Activated naive CD8-positive, alpha-beta T cell treated with anti-CD3 and anti-CD28 coated beads, Interleukin-2, amount 50 U/mL, for 16 hours (primary cell): ENCODE data around the gene PLOD3.

Experiments used
- DNase-seq: peaks from one replicate; pipeline ENCODE4 v3.0.0-alpha.2; 2020; ENCODE audit warnings: low read depth, low spot score

PLOD3 gene

GRCh38 chr7:101239191-101239950, 22.0 kb upstream of the PLOD3 start:
- DNase-seq = no peak

DNA sequence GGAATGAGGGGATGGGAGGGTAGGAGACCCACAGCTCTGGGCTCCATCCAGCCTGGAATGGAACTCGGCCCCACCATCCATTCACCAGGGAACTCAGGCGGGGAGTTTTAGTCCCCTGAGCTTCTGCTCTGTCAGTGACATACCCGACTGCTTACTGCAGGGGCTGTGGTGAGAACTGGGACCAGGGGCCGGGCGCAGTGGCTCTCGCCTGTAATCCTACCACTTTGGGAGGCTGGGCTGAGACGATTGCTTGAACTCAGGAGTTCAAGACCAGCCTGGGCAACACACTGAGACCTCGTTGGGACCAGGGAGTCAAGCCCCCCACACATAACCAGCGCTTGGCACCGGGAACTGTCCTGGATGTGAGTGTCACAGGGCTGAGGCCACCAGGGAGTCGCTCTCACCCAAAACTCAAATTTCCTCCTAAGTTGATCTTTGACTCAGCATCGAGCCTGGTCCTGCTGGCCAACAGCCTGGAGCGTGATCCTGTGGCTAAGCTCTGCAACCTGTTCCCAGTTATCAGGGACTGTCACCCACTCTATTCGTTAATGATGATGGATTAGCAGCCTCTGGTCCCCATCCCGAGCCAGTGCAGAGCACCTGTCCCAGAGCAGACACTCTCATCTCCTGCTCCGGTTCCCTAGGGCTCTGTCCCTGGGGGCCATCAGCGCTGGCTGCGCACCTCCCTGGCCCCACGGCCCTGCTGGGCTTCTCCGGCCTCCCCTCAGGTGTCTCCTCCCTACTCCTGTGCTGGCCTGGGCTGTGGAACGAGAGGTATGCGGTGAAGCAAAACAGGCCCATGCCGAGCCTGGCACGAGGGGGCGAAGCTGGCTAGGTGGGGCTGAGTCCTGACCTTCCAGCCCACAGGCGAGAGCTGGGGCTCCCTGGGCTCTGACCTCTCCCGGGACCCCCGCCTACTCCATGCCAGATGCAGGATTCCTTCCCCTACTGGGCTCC, 21.1 kb upstream of the PLOD3 start:
- no peak for DNase-seq

DNA sequence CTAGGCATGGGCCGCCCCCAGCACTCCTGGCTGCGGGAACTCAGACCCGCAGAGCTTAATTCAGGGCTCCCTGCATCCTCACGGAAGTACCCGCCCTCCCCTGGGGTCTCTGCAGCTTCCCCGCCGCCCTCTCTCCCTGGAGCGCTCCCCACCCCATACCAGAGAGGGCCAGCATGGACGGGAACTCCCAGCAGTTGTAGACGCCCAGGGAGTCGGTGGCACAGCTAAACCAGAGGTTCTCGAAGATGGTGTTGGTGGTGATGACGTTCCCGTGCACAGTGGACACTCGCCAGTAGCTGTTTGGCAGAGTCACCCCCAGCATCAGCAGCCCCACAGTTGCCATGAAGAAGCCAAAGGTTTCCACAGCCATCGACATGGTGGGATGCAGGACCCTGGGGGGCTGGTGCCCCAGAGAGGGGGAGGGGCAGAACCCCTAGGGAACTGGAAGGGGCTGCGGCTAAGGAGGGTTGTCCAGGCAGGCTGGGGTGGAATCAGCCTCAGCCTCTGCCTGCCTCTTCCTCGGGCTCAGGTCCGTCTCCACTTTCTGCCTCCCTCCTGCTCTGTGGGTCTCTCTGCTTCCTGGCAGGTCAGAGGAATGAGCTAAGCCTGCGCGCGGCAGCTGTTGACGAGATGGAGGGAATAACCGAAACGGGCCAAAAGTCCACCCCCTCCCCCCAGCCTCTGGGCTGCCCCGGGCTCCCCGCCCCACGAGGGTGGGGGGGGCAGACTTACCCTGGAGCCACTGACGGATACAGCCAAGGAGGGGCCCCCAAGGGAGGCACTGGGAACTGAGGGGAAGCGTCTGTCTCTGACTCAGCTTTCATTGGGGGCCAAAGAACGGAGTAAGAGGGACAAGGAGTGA, 20.1 kb upstream of the PLOD3 start, which contains the start of gene CLDN15:
Gene CLDN15, minus strand, starts transcription at position 597 of the 862 bp plus-strand sequence. Its CDS starts 221 bp downstream, at position 376.
- DNase-seq = no peak

DNA sequence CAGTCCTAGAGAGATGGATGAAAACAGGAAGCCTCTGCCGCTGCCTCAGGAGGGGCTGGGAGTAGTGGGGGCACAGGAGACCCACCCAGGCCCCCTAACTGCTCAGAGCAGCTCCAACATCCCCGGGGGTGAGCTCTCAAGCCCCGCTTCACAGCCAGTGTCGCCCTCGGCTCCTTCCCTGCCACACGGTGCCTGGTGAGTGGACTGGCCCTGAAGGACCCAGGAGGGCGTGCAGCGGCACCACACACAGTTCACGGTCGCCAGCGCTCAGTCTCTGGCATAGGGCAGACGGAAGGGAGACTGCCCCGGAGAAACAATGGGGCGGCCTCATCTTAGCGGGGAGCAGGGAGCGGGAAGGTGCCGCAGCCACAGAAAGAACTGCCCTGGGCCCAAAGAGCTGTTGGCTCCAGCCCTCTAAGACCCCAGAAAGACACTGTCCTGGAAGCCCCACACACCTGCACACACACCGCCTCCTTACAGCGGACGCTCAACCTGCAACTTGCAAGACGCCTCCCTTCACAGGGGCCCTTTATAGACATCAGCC, 19.0 kb upstream of the PLOD3 start:
- DNase-seq = no peak

GRCh38 chr7:101235522-101235921, 18.1 kb upstream of the PLOD3 start:
- no peak for DNase-seq

GRCh38 chr7:101235050-101235449, 17.7 kb upstream of the PLOD3 start:
- no peak for DNase-seq

DNA sequence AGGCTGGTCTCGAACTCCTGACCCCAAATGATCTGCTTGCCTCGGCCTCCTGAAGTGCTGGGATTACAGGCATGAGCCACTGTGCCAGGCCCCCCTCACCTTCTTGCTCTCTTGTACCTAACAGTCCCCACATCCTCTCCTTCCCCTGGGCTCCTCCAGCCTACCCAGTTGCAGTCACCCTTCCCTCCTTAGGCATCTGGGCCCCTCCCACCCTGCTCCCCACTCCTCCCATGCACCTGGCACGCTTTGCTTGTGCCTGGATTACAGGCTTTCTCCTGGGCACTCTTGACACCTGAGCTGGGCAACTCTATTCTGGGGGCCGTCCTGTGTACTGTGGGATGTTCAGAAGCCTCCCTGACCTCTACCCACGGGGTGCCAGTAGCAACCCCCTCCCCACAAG, 17.3 kb upstream of the PLOD3 start:
- no peak for DNase-seq

GRCh38 chr7:101233907-101234547, 16.6 kb upstream of the PLOD3 start:
- no peak for DNase-seq

DNA sequence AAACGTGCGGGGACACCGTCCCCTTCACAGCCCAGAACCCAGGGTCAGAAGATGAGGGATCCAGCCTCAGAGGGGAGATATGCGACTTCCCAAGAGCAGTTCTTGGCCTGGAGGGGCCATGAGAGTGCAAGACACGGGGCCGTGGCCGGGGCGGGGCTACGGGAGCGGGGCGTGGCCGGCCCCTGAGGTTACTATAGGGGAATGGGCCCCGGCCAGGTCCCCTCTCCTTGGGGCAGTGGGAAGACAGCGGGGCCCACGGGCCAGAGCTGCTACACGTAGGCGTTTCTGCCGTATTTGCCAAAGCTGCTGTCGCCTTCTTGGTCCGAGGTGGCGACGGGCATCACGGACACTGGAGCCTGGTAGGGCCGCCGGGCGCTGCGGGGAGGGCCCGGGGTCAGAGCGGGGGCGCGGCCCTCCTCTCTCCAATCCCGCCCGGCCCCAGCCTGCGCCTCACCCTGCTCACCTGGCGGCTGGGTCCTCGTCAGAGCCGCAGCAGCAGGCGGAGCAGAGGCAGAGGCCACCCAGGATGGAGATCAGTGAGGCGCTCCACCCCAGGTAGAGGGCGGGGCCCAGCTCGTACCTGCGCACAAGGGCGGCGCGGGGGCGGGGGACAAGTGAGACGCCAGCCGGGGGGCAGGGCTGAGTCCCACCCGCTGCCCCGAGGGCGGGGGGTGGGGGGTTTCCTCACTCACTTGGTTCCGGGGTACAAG, 14.9 kb upstream of the PLOD3 start:
- no peak for DNase-seq

GRCh38 chr7:101231644-101232043, 14.3 kb upstream of the PLOD3 start:
- DNase-seq = no peak

GRCh38 chr7:101226721-101227120, 9.3 kb upstream of the PLOD3 start:
- DNase-seq = no peak

GRCh38 chr7:101225650-101226049, 8.3 kb upstream of the PLOD3 start:
- no peak for DNase-seq

GRCh38 chr7:101223528-101223927, 6.1 kb upstream of the PLOD3 start:
- no peak for DNase-seq

DNA sequence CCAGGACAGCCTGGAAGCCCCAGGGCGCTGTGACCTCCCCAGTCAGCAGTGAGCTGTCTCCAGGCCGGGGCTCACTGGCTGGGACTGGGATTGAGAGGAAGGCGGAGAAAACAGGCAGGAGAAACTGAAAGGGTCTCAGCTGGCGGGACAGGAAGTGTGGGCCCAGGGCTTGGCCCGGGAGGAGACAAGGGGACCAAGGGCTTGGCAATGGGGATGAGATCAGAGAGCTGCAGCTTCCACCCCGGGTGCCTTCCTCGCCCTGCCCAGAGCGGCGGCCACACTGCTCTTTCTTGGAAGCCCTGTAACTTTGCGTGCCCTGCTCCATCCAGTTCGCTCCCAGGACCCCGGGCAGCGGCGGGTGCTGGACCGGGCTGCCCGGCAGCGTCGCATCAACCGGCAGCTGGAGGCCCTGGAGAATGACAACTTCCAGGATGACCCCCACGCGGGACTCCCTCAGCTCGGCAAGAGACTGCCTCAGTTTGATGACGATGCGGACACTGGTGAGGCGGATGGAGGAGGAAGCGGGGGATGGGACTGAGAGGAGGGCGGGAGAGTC, 5.0 kb upstream of the PLOD3 start:
- DNase-seq = no peak

GRCh38 chr7:101220295-101220694, 2.9 kb upstream of the PLOD3 start:
- no peak for DNase-seq

DNA sequence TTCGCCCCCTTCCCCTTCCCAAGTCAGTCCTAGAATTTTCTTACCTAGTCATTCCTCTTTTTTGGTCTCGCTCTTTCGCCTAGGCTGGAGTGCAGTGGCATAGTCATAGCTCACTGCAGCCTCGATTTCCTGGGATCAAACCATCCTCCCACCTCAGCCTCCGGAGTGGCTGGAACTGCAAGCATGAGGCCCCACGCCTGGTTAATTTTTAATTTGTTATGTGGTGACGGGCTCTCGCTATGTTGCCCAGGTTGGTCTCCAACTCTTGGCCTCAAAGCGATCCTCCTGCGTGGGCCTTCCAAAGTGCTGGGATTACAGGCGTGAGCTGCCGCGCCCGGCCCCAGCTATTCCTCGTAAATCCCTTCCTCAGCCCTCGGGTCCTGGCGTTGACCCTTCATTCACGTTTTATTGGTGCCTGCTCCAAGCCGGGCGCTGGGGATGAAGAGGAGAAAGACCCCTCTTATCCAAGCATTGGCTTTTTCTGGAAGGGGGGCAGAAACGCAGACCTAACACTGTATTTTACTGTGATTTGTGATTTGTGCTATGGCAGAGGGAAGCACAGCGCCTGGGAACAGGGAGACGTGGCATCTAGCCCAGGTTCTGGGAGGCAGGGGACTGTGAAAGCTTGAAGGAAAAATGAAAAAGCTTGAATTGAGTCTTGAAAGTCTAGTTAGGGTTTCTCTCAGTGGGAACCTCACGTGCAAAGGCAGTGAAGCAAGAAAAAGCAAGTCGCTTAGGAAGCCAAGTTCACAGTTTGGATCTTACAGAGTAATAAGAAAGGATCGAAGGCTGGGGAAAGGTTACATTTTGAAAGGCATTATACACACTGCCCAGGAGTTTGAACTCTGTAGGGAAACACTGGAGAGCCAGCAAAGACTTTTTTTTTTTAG, 1.1 kb upstream of the PLOD3 start:
- DNase-seq = no peak

DNA sequence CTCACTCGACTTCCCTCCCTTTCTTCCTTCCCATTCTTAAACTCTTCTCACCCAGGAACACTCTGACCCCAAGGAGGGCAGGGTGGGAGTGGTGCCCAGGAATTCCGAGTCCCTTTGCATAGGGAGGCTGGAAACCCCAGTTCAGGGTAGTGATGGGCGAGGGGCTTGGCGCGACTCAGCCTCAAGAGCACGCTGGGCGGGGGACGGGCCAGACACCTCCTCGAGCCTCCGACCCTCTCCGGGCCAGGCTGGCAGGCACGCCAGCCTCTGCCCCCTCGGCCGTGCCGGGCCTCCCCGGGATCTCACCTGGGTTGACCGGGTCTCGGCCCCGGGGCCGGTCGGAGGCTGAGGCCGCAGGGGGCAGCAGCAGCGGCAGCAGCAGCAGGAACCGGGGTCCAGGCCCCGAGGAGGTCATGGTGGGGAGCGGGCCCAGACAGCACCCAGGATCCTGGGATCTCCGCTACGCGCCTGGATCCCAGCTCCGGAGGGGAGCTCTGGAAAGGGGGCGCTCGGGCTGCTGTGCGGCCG, 457 bp downstream of the PLOD3 start:
- DNase-seq = no peak

- DNase-seq = no peak
Observed at GRCh38 chr7:101216001-101216859, 1.2 kb downstream of the PLOD3 start.
